ENCODE measurements around the gene CCNQ. TPM values are rescaled to one million over a fixed set of nuclear protein-coding genes. Genes with fewer than 3 reads are reported as not detected.

The CCNQ gene
- total and polyA plus RNA-seq, 10 of the 15 experiments (the other 5 are each of a cell fraction or from before 2014, with no cell fraction given): 0.45 to 36.2 (median 18.2) TPM

DNA sequence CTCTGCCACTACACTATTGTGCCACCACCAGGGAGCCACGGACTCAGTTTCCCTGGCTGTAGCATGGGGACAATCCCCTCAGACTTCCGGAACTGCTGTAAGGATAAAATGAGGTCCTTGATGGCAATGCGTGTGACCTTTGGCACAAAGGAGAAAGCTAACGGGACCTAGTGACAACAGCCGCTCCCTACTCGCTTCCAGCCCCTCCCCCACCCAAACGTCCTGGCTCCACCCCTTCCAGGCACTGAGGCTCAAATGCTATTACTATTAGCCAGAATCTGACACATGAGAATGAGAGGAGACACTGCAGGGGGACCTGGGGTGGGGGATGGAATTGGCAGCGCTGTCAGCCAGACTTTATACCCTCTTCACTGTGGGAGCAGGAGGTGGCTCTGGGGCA, 42.7 kb upstream of the CCNQ start:
- H2AFZ ChIP-seq (ENCODE audit: control insufficient read depth, low read depth, low read length): no peak overlapping the region
- ATAC-seq (no peak), FAIRE-seq (no peak), DNase-seq (ENCODE audit: low read depth, low spot score) (no peak)
- no TSS peak for BruUV-seq (replicated peaks)
- H3K9ac ChIP-seq (ENCODE audit: control insufficient read depth, insufficient read depth, low read length): no peak overlapping the region
- H3K4me2 ChIP-seq (ENCODE audit: control insufficient read depth, insufficient read depth): no peak overlapping the region
- no peaks in the 10 kb centered on the region for H4K20me1 ChIP-seq (ENCODE audit: control insufficient read depth, insufficient read depth)
- H3K4me1 ChIP-seq (ENCODE audit: control insufficient read depth, insufficient read depth, low read length): no peaks in the 10 kb centered on the region
- intact Hi-C loops (cut with micrococcal nuclease; ENCODE audit: unreplicated experiment) (no loop called here), in situ Hi-C loops (cut with MboI) (no loop called here)
- RAD21 ChIA-PET (ENCODE audit: unreplicated experiment): no interaction called here
- no peak overlapping the region for H3K4me3 ChIP-seq
- no peak overlapping the region for H3K27ac ChIP-seq (ENCODE audit: control insufficient read depth, insufficient read depth)
- H3K27me3 ChIP-seq (replicated peaks in 1 of 2; ENCODE audit: control insufficient read depth in 2 of 2, insufficient read depth in 2 of 2, low read length in 1 of 2): peaks cover 0 to 3% of the 10 kb centered on the region in 2 experiments; a peak in 3 of 4 replicates
- SMC1A ChIA-PET (ENCODE audit: uncharacterized antibody, unreplicated experiment): no interaction called here
- CTCF ChIA-PET: no interaction called here
- no peaks in the 10 kb centered on the region for H3K36me3 ChIP-seq (ENCODE audit: control insufficient read depth in 2 of 2, insufficient read depth in 2 of 2, low read length in 1 of 2)
- 35% methylated on average over 8 of the region's 8 CpGs for WGBS (ENCODE audit: insufficient coverage, insufficient replicate concordance, low lambda C conversion rate, missing lambda C conversion rate)
- H3K9me3 ChIP-seq (replicated peaks; ENCODE audit: control insufficient read depth, insufficient read depth, low read length): no peaks in the 10 kb centered on the region; the same call in 2 of the 3 replicates
- no peak for TF ChIP-seq POU2F2 (IDR thresholded peaks at IDR 0.05; ENCODE audit: borderline replicate concordance, low read depth, low read length)
- no peak for TF ChIP-seq ATF7 (IDR thresholded peaks at IDR 0.05; ENCODE audit: low read depth)
- no peak for TF ChIP-seq TBL1XR1 (IDR thresholded peaks at IDR 0.05; ENCODE audit: low read depth, low read length)
- no peak for TF ChIP-seq DPF2 (IDR thresholded peaks at IDR 0.05)
- no peak for TF ChIP-seq PAX5 (IDR thresholded peaks at IDR 0.05; ENCODE audit: borderline replicate concordance, low read depth, low read length)
- TF ChIP-seq, protein P1, sequence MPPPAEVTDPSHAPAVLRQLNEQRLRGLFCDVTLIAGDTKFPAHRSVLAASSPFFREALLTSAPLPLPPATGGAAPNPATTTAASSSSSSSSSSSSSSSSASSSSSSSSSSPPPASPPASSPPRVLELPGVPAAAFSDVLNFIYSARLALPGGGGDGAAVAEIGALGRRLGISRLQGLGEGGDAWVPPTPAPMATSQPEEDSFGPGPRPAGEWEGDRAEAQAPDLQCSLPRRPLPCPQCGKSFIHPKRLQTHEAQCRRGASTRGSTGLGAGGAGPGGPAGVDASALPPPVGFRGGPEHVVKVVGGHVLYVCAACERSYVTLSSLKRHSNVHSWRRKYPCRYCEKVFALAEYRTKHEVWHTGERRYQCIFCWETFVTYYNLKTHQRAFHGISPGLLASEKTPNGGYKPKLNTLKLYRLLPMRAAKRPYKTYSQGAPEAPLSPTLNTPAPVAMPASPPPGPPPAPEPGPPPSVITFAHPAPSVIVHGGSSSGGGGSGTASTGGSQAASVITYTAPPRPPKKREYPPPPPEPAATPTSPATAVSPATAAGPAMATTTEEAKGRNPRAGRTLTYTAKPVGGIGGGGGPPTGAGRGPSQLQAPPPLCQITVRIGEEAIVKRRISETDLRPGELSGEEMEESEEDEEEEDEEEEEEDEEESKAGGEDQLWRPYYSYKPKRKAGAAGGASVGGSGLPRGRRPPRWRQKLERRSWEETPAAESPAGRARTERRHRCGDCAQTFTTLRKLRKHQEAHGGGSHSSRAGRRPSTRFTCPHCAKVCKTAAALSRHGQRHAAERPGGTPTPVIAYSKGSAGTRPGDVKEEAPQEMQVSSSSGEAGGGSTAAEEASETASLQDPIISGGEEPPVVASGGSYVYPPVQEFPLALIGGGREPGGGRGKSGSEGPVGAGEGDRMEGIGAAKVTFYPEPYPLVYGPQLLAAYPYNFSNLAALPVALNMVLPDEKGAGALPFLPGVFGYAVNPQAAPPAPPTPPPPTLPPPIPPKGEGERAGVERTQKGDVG (CRISPR knock-in tag; IDR thresholded peaks at IDR 0.05): no peak
- TF ChIP-seq, protein P2, sequence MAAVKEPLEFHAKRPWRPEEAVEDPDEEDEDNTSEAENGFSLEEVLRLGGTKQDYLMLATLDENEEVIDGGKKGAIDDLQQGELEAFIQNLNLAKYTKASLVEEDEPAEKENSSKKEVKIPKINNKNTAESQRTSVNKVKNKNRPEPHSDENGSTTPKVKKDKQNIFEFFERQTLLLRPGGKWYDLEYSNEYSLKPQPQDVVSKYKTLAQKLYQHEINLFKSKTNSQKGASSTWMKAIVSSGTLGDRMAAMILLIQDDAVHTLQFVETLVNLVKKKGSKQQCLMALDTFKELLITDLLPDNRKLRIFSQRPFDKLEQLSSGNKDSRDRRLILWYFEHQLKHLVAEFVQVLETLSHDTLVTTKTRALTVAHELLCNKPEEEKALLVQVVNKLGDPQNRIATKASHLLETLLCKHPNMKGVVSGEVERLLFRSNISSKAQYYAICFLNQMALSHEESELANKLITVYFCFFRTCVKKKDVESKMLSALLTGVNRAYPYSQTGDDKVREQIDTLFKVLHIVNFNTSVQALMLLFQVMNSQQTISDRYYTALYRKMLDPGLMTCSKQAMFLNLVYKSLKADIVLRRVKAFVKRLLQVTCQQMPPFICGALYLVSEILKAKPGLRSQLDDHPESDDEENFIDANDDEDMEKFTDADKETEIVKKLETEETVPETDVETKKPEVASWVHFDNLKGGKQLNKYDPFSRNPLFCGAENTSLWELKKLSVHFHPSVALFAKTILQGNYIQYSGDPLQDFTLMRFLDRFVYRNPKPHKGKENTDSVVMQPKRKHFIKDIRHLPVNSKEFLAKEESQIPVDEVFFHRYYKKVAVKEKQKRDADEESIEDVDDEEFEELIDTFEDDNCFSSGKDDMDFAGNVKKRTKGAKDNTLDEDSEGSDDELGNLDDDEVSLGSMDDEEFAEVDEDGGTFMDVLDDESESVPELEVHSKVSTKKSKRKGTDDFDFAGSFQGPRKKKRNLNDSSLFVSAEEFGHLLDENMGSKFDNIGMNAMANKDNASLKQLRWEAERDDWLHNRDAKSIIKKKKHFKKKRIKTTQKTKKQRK (IDR thresholded peaks at IDR 0.05; ENCODE audit: low read depth, low read length): no peak
- TF ChIP-seq POLR2AphosphoS5 (IDR thresholded peaks at IDR 0.05; ENCODE audit: low read length): no peak
- TF ChIP-seq RAD51 (IDR thresholded peaks at IDR 0.05): no peak
- TF ChIP-seq, protein P3, sequence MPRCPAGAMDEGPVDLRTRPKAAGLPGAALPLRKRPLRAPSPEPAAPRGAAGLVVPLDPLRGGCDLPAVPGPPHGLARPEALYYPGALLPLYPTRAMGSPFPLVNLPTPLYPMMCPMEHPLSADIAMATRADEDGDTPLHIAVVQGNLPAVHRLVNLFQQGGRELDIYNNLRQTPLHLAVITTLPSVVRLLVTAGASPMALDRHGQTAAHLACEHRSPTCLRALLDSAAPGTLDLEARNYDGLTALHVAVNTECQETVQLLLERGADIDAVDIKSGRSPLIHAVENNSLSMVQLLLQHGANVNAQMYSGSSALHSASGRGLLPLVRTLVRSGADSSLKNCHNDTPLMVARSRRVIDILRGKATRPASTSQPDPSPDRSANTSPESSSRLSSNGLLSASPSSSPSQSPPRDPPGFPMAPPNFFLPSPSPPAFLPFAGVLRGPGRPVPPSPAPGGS (IDR thresholded peaks at IDR 0.05; ENCODE audit: borderline replicate concordance, insufficient read depth, low read depth, low read length, poor library complexity, severe bottlenecking): no peak
- no peak for TF ChIP-seq NR2C1 (IDR thresholded peaks at IDR 0.05)
- TF ChIP-seq CREM (IDR thresholded peaks at IDR 0.05; ENCODE audit: low read depth): no peak
- POLR2A ChIA-PET: no interaction called here
- H3K79me2 ChIP-seq (ENCODE audit: control insufficient read depth, insufficient read depth, low read length): no peaks in the 10 kb centered on the region

Data from GM12878 (cell line).